GM12874 (cell line): ENCODE measurements around the gene COBL.

Source experiments
- TF ChIP-seq, protein P1 (sequence below): IDR thresholded peaks from 2 replicates; pipeline ENCODE4 v1.5.1; 2011; ENCODE audit warnings: low read depth, mild to moderate bottlenecking, control low read depth, low read length, moderate library complexity; ENCODE audit not compliant: insufficient read depth

The COBL gene

DNA sequence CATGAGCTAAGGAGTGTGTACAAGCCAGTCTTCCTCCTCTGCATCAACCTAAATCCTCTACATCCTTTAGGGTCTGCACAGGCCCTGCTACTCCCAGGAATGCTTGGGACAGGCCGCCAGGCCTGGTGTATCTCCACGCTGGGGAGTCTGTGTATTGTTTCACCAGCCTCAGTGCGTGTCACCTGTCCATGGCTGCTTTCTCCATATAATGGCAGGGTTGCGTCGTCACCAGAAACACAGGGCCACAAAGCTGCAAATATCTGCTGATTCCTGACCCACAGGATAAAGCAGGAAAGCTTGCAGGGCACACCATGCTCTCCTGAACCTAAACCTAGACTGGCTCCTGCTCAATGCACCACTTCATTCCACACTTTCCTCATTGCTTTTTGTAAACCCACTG is 45.6 kb downstream of the COBL start:
- TF ChIP-seq, protein P1, sequence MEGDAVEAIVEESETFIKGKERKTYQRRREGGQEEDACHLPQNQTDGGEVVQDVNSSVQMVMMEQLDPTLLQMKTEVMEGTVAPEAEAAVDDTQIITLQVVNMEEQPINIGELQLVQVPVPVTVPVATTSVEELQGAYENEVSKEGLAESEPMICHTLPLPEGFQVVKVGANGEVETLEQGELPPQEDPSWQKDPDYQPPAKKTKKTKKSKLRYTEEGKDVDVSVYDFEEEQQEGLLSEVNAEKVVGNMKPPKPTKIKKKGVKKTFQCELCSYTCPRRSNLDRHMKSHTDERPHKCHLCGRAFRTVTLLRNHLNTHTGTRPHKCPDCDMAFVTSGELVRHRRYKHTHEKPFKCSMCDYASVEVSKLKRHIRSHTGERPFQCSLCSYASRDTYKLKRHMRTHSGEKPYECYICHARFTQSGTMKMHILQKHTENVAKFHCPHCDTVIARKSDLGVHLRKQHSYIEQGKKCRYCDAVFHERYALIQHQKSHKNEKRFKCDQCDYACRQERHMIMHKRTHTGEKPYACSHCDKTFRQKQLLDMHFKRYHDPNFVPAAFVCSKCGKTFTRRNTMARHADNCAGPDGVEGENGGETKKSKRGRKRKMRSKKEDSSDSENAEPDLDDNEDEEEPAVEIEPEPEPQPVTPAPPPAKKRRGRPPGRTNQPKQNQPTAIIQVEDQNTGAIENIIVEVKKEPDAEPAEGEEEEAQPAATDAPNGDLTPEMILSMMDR, result no peak

DNA sequence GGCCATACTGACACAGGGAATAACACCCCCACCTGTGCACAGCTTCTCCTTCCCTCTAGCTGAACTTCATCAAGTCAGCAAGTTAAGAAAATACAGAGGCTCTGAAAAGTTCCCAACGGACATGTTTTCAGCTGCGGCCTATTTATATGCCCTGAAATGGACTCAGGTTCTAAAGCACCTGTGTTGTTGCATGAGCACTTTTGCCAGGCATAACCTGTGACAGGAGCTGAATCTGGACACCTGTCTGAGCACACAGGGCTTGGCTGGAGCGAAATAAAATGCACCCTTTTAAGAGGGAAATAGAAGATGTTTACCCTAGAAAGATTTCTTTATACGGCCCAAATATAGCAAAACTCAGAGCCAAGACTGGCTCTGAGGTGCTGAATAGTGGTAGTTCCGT is 46.7 kb downstream of the COBL start:
- TF ChIP-seq, protein P1, result no peak

DNA sequence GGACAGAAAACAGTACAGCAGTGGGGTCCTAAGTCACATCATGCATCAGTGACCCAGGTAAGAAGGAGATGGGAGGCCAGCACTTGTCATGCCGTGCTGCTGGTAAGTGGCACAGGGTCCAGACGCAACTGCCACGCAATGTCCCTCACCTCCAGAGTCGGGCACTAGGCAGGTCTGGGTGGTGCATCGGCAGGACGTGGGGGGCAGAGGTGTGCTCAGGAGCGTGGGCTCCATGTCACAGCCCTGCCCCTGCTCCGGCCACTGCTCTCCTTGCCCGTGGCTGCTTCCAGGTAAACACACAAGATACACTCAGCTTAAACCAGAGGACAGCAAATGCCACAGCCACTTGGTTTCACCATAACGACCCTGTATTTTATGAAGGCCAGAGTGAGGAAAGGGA is 47.3 kb downstream of the COBL start:
- TF ChIP-seq, protein P1, result no peak

DNA sequence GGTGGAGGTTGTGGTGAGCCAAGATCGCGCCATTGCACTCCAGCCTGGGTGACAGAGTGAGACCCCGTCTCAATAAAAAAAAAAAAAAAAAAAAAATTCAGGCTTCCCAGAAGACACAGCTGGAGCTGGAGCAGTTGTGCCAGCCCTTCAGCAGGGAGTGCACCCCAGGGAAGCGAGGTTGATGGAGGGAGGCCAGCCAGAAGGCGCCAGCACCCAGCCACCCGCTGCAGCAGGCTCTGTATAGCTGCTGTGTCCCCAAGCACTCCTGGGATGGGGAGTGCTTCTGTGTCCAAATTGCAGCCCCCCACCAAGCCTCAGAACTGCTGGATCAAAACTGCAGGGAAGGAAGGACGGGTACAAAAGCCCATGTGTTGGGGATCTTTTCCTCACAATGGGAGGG is 47.8 kb downstream of the COBL start:
- TF ChIP-seq, protein P1, result no peak

DNA sequence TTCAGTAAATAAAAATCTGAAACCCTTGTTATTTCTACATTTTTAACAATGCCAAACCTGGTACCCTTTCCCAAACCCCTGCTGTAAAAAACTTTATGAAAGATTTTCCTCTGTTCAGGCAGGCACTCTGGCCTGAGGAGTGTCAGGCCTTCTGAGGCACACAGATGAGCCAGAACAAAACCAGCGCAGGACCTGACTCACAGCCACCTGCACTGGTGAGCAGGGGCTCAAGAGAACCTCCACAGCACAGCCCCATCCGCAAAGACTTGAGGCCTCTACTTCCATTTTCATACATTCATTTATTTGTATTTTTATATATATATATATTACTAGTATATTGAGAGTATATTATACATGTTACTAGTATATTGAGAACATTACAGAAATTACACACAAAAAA is 49.4 kb downstream of the COBL start:
- TF ChIP-seq, protein P1, result no peak

DNA sequence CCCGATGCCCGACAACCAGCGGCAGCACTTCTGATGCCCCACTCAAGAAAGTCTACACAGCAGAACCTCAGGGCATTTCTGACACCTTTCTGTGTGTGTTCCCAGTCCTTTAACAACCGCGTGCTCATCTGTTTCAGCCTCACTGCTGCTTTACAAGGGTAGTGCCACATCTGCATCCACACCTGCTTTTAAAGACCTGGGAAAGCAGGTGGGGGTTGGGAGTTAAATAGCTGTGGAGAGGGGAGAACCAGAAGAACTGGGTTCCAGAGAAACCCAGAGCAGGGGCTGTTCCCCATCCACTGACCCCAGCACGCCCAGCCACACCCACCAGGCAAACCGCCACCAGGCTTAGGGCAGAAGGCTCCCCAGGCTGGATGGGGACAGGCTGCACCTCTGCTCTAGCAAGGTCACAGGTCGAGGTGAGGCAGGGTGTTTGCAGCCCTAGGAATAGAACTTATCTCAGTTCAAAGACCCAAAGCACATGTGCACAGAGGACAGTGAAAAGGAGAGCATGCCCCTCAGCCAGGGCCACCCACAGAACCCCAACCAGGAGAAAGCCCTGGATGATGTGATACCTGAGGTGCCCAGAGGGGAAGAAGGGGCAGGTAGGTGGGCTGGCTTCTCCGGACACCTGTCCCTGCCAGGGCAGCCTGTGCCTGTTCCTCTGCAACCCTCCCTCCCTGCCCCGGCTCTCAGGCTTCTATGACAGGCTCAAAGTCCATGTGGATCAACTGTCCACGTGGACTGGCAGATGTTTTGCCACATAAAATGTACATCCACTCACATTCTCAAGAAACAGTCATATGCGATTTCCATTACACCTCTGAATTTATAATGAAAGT is 51.3 kb downstream of the COBL start:
- TF ChIP-seq, protein P1, result no peak

DNA sequence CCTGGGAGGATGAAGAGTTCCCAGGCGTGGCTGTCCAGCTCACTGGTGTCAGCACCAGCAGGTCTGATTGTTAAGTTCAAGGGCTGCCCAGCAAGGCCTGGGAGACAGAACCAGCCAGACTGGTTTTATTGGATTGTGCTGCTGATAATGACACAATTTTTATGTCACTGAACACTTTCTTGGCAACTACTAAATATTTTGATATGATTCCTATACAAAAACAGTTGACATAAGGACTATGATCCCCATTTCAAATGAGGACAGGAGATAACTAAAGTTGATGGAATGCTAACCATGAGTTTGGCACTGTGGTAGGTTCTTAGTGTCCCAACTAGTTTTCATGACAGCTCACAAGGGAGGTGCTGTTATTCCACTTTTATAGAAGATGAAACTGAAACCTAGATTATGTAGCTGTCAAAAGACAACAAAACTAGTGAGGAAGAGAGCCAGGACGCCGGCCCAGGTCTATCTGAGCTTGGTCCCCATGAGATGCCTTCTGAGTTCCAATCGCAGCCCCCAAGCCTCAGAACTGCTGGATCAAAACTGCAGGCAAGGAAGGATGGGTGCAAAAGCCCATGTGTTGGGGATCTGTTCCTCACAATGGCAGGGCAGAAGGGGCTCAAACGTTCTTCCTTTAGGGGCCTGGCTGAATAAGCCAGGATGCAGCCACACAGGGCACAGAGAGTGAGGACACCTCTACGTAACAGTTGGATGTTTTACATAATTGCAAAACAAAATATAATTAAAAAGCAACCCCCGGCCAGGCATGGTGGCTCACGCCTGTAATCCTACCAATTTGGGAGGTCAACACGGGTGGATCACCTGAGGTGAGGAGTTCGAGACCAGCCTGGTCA is 52.8 kb downstream of the COBL start:
- TF ChIP-seq, protein P1, result no peak
